Neuronal stem cell (in vitro differentiated cells): Measurements from ENCODE around the gene OSBPL2.
A peak's percentile ranks its signal among the peaks of the same experiment; 100 is the strongest.

ENCODE experiments used
- DNase-seq: peaks from one replicate; pipeline ENCODE4 v3.0.0-alpha.2; 2013; ENCODE audit warnings: low spot score
- H2AFZ ChIP-seq: one replicate; pipeline ENCODE4 v1.6.1; 2013; ENCODE audit warnings: mild to moderate bottlenecking, low read length, inconsistent platforms
- H2AK5ac ChIP-seq: 2 replicates; pipeline ENCODE4 v1.6.1; 2013; ENCODE audit warnings: low read depth, mild to moderate bottlenecking, inconsistent platforms, low read length, moderate library complexity, mixed read lengths
- H2BK120ac ChIP-seq: 2 replicates; pipeline ENCODE4 v1.6.1; 2013; ENCODE audit warnings: low read depth, mild to moderate bottlenecking, inconsistent platforms, low read length, moderate library complexity, mixed read lengths
- H2BK12ac ChIP-seq: one replicate; pipeline ENCODE4 v1.6.1; 2013; ENCODE audit warnings: low read length, inconsistent platforms
- H2BK15ac ChIP-seq: 2 replicates; pipeline ENCODE4 v1.6.1; 2013; ENCODE audit warnings: mild to moderate bottlenecking, low read length, inconsistent platforms, mixed read lengths
- H2BK5ac ChIP-seq: one replicate; pipeline ENCODE4 v1.6.1; 2013; ENCODE audit warnings: inconsistent platforms, mild to moderate bottlenecking, low read length, moderate library complexity
- H3K14ac ChIP-seq: one replicate; pipeline ENCODE4 v1.6.1; 2013; ENCODE audit warnings: low read length, inconsistent platforms
- H3K18ac ChIP-seq: 2 replicates; pipeline ENCODE4 v1.6.1; 2013; ENCODE audit warnings: low read length, inconsistent platforms
- H3K23ac ChIP-seq: 2 replicates; pipeline ENCODE4 v1.6.1; 2013; ENCODE audit warnings: low read depth, mild to moderate bottlenecking, mixed read lengths, low read length, inconsistent platforms; ENCODE audit not compliant: poor library complexity
- H3K27ac ChIP-seq: replicated peaks from 3 replicates; pipeline ENCODE4 v1.5.1; 2013; ENCODE audit warnings: low read length, inconsistent platforms
- H3K27me3 ChIP-seq, 3 experiments: 2 replicates each; pipeline ENCODE4 v1.6.1; 2013; ENCODE audit warnings: low read length in 3 of 3, mild to moderate bottlenecking in 2 of 3, inconsistent platforms in 1 of 3, low read depth in 1 of 3, mixed read lengths in 1 of 3, moderate library complexity in 1 of 3; ENCODE audit not compliant: control insufficient read depth in 3 of 3, insufficient read depth in 3 of 3
- H3K36me3 ChIP-seq, 2 donors: replicated peaks in 1 of 2; 2 replicates each; pipeline ENCODE4 v1.6.1; 2013; ENCODE audit warnings: low read length in 2 of 2; ENCODE audit not compliant: control insufficient read depth in 2 of 2, insufficient read depth in 2 of 2
- H3K4ac ChIP-seq: 2 replicates; pipeline ENCODE4 v1.6.1; 2013; ENCODE audit warnings: inconsistent platforms, mild to moderate bottlenecking, low read length, moderate library complexity
- H3K4me1 ChIP-seq, 2 donors: 1 replicate in 1 of 2; 2 replicates in 1 of 2; pipeline ENCODE4 v1.6.1; 2013; ENCODE audit warnings: low read length in 2 of 2, low read depth in 1 of 2; ENCODE audit not compliant: control insufficient read depth in 2 of 2, insufficient read depth in 1 of 2
- H3K4me2 ChIP-seq: one replicate; pipeline ENCODE4 v1.6.1; 2013; ENCODE audit warnings: mild to moderate bottlenecking, low read length, inconsistent platforms; ENCODE audit not compliant: insufficient read depth, poor library complexity, severe bottlenecking
- H3K4me3 ChIP-seq, 2 donors: 2 replicates each; pipeline ENCODE4 v1.5.1; 2013; ENCODE audit warnings: low read length in 2 of 2, mild to moderate bottlenecking in 2 of 2, inconsistent platforms in 1 of 2, moderate library complexity in 1 of 2
- H3K79me1 ChIP-seq: one replicate; pipeline ENCODE4 v1.6.1; 2013; ENCODE audit warnings: low read depth, mild to moderate bottlenecking, inconsistent platforms, low read length, moderate library complexity
- H3K9ac ChIP-seq: one replicate; pipeline ENCODE4 v1.6.1; 2013; ENCODE audit warnings: mild to moderate bottlenecking, low read depth, low read length, inconsistent platforms; ENCODE audit not compliant: poor library complexity
- H3K9me3 ChIP-seq, 2 donors: replicated peaks in 1 of 2; 2 replicates each; pipeline versions ENCODE3 to v1.6.1; 2013; ENCODE audit warnings: low read length in 2 of 2, mild to moderate bottlenecking in 2 of 2, inconsistent platforms in 1 of 2, low read depth in 1 of 2, mixed read lengths in 1 of 2, moderate library complexity in 1 of 2; ENCODE audit not compliant: control insufficient read depth in 2 of 2, insufficient read depth in 1 of 2
- H4K8ac ChIP-seq: one replicate; pipeline ENCODE4 v1.6.1; 2013; ENCODE audit warnings: low read depth, mild to moderate bottlenecking, inconsistent platforms, low read length, moderate library complexity
- H4K91ac ChIP-seq: one replicate; pipeline ENCODE4 v1.6.1; 2013; ENCODE audit warnings: low read length, low read depth, mild to moderate bottlenecking, inconsistent platforms; ENCODE audit not compliant: poor library complexity
- WGBS, 2 donors: extraction: QIAGEN DNeasy Blood & Tissue Kit; methylation state at CpG; one replicate each; pipeline ENCODE4 v1.1.7; 2013; ENCODE audit warnings: missing lambda C conversion rate in 2 of 2, mixed read lengths in 1 of 2; ENCODE audit not compliant: insufficient read length in 2 of 2, insufficient replicate concordance in 1 of 2; ENCODE audit errors: extremely low coverage in 2 of 2; 5-methylcytosine and 5-hydroxymethylcytosine counted together

Gene OSBPL2

DNA sequence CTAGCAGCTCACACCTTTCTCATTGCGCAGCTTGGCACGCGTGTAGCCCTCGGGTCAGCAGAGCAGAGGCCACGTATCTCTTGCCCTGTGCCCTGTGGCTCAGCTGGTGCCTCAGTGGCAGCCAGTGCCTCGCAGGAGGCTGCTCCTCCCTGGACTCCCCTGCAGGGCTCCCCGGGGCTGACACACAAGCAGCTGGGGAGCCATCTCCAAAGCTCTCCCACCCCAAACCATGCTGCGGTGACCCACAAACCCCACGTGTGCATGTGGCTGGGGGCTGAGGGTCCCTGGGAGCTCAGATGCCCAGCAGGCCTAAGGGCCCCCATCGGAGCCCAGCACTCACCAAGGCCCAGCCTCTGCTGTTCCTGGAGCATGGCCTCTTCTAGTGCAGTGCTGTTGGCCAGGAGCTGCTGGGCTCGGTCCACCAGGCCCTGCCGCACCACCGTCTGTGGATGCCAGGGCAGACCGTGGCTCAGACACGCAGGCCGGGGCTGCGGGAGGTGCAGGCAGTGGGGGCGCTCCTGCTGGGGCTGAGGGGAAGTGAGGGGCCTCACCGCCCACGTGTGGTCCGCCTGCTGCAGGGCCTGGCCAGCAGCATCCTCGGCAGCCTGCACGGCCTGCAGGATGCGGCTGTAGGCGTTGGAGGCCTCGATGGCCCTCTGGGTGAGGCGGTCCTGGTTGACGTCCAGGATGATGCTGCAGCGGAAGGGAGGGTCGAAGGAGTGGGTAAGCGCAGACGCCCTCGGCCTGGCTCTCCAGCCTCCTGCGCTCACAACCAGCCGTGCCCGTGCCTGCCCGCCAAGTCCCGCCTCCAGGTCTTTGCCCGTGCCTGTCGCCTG is 78.2 kb downstream of the OSBPL2 start:
- no peaks in the 10 kb centered on the region for H3K4me1 ChIP-seq
- peak overlapping the region; percentile 13 for H3K23ac ChIP-seq
- no peak overlapping the region for H3K4me2 ChIP-seq
- H2AFZ ChIP-seq = no peak overlapping the region
- no peak for DNase-seq
- WGBS, 2 donors = no CpG with 5 or more reads among the region's 40 CpGs
- H4K91ac ChIP-seq = no peak overlapping the region
- no peak overlapping the region for H3K18ac ChIP-seq
- no peak overlapping the region for H3K4me3 ChIP-seq
- H4K8ac ChIP-seq = no peak overlapping the region
- no peak overlapping the region for H2BK15ac ChIP-seq
- H3K79me1 ChIP-seq = peaks cover 10% of the 10 kb centered on the region
- H3K14ac ChIP-seq = no peak overlapping the region
- H2BK5ac ChIP-seq = no peak overlapping the region
- no peaks in the 10 kb centered on the region for H3K27me3 ChIP-seq
- H3K36me3 ChIP-seq = peaks cover 65 to 74% of the 10 kb centered on the region in 2 donors
- no peak overlapping the region for H3K27ac ChIP-seq
- no peak overlapping the region for H3K4ac ChIP-seq
- H2BK12ac ChIP-seq = no peak overlapping the region
- H3K9ac ChIP-seq = peak overlapping the region; percentile 7
- H2AK5ac ChIP-seq = no peak overlapping the region
- no peak overlapping the region for H2BK120ac ChIP-seq
- H3K9me3 ChIP-seq = no peaks in the 10 kb centered on the region

DNA sequence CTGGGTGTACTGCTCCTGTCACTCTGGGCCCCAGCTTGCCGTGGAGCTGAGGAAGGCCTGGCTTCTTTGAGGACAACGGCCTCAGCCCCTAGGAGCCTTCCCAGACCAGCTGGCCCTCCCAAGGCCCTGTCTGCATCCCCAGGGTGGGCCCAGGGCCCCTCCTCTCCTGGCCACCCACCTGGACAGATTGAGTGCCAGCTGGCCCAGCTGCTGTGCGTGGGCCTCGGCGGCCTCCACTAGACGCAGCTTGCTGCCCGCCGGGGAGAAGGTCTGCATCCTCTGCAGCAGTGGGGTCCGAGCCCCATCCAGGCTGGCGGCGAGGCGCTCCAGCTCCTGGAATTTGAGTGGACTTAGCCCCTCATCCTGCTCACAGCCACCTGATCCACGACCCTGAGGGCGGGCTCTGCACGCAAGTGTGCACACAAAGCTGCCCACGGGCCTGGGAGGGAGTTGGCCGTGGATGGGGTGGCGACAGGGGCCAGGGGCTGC is 78.9 kb downstream of the OSBPL2 start:
- H4K91ac ChIP-seq = no peak overlapping the region
- no peak overlapping the region for H2AFZ ChIP-seq
- H2BK5ac ChIP-seq = no peak overlapping the region
- H3K9ac ChIP-seq = peak overlapping the region; percentile 21
- no peaks in the 10 kb centered on the region for H3K9me3 ChIP-seq
- H3K18ac ChIP-seq = peak overlapping the region; percentile 57
- peaks cover 66 to 73% of the 10 kb centered on the region in 2 donors for H3K36me3 ChIP-seq
- H2AK5ac ChIP-seq = no peak overlapping the region
- no peak overlapping the region for H2BK12ac ChIP-seq
- peaks cover 10% of the 10 kb centered on the region for H3K79me1 ChIP-seq
- H2BK120ac ChIP-seq = no peak overlapping the region
- H3K4me1 ChIP-seq = no peaks in the 10 kb centered on the region
- no peak overlapping the region for H3K27ac ChIP-seq
- H4K8ac ChIP-seq = no peak overlapping the region
- no CpG with 5 or more reads among the region's 18 CpGs for WGBS, 2 donors
- H3K4me3 ChIP-seq = peak overlapping the region in 1 of 2 donors; percentile 6
- H3K27me3 ChIP-seq = no peaks in the 10 kb centered on the region
- no peak overlapping the region for H3K14ac ChIP-seq
- no peak overlapping the region for H3K4me2 ChIP-seq
- H2BK15ac ChIP-seq = no peak overlapping the region
- DNase-seq = no peak
- no peak overlapping the region for H3K4ac ChIP-seq
- H3K23ac ChIP-seq = peak overlapping the region; percentile 65

DNA sequence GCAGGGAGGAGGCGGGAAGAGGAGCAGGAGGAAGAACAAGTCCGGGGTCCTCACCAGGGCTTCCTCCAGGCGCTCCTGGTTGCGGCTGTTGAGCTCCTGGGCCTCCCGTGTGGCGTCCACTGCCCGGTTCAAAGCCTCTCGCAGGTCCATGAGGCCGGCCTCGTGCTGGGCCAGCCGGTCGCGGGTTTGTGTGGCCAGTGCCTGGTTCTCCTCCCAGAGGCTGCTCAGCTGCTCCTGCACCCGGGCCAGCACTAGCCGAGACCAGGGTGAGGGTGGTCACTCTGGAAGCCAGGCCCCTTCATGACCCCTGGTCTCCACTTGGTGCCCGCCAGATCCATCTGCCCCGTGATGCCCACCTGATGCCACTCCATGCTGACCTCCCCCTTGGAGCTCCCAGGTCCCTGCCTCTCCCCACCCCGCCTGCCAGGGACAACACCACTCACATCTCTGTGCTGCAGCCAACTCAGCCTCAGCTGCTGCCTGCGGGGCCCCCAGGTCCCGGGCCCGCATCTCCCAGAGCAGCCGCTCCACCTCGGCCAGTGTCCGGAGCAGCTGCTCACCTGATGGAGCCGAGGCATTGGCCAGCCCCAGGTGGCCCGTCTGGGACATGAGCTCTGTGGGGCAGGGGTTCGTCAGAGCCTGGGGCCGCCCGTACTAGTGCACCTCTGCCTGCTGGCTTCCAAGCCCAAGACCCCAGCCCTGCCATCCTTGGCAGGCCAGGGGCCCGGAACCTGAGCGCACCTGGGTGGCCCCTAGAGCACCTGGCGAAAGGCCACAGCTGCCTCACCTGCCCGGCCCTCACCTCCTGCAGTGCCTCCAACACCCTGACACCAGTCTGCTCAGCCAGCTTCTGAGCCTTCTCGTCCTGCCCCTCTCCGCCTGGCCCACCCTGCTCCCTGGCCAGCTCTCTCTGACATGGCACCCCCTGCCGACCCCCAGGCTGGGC is 80.4 kb downstream of the OSBPL2 start:
- H3K4me2 ChIP-seq = no peak overlapping the region
- H3K36me3 ChIP-seq = peaks cover 59 to 67% of the 10 kb centered on the region in 2 donors
- H3K9ac ChIP-seq = no peak overlapping the region
- H2BK12ac ChIP-seq = no peak overlapping the region
- H3K18ac ChIP-seq = no peak overlapping the region
- no peak overlapping the region for H3K23ac ChIP-seq
- H3K27me3 ChIP-seq = no peaks in the 10 kb centered on the region
- no peak overlapping the region for H3K4me3 ChIP-seq
- no peak overlapping the region for H4K8ac ChIP-seq
- H2BK5ac ChIP-seq = no peak overlapping the region
- H3K4me1 ChIP-seq = no peaks in the 10 kb centered on the region
- no peaks in the 10 kb centered on the region for H3K9me3 ChIP-seq
- WGBS, 2 donors = no CpG with 5 or more reads among the region's 36 CpGs
- H2BK120ac ChIP-seq = no peak overlapping the region
- H2BK15ac ChIP-seq = no peak overlapping the region
- H3K27ac ChIP-seq = no peak overlapping the region
- H3K14ac ChIP-seq = no peak overlapping the region
- H3K79me1 ChIP-seq = peaks cover 10% of the 10 kb centered on the region
- H2AK5ac ChIP-seq = no peak overlapping the region
- no peak overlapping the region for H4K91ac ChIP-seq
- no peak for DNase-seq
- no peak overlapping the region for H3K4ac ChIP-seq
- no peak overlapping the region for H2AFZ ChIP-seq
